22Rv1 (cell line): Measurements from ENCODE around the gene KAZN.

Experiments used
- H3K27ac ChIP-seq: fragments of 450-650 bp; 2 replicates; pipeline ENCODE4 v1.5.1; 2017
- CTCF ChIP-seq: fragments of 450-650 bp; IDR thresholded peaks from 2 replicates; pipeline ENCODE4 v1.5.1; 2017; ENCODE audit warnings: mild to moderate bottlenecking
- ZFX ChIP-seq: fragments of 450-650 bp; IDR thresholded peaks from 2 replicates; pipeline ENCODE4 v1.6.1; 2017; ENCODE audit warnings: antibody characterized with exemption, borderline replicate concordance

KAZN gene

GRCh38 chr1:14926818-14927575, 328.5 kb downstream of the KAZN start:
- no peak overlapping the region for H3K27ac ChIP-seq
- TF ChIP-seq ZFX (no peak), CTCF (no peak)

- TF ChIP-seq ZFX (no peak), CTCF (no peak)
Measured at GRCh38 chr1:14928412-14928811, 329.9 kb downstream of the KAZN start.

GRCh38 chr1:14928886-14929546, 330.5 kb downstream of the KAZN start:
- TF ChIP-seq CTCF (no peak), ZFX (no peak)
- no peak overlapping the region for H3K27ac ChIP-seq

More at GRCh38 chr1:14928412-14928811, 329.9 kb downstream of the KAZN start:
- no peak overlapping the region for H3K27ac ChIP-seq

GRCh38 chr1:14929547-14930246, 331.2 kb downstream of the KAZN start:
- no peak overlapping the region for H3K27ac ChIP-seq
- TF ChIP-seq CTCF (no peak), ZFX (no peak)

- no peak for TF ChIP-seq CTCF
- no peak for TF ChIP-seq ZFX
- H3K27ac ChIP-seq = no peak overlapping the region
Measured at GRCh38 chr1:14930247-14930965, 331.9 kb downstream of the KAZN start.

GRCh38 chr1:14932034-14932638, 333.7 kb downstream of the KAZN start:
- no peak overlapping the region for H3K27ac ChIP-seq
- TF ChIP-seq CTCF = no peak
- no peak for TF ChIP-seq ZFX
